ENCODE data around the gene NDC1.
"Not testable (repeated sequence)": the region's sequence is repeated elsewhere in the genome, so short reads cannot be mapped to it uniquely, and the experiment has no call there.

NDC1 gene

GRCh38 chr1:53837924-53838653, at the start of gene NDC1:
Gene NDC1 (minus strand): TSS chr1:53838296. CDS start chr1:53838261, 35 bp downstream.
- peak within 1 kb of the TSS; percentile 95 for H3K9ac ChIP-seq
- peak within 1 kb of the TSS; percentile 65 for H3K4me2 ChIP-seq
- H4K20me1 ChIP-seq (ENCODE audit: insufficient read depth) = 0 out of 2 replicates have a peak, but pooled peaks cover 4% of the 10 kb centered on the region
- peaks cover 21% of the 10 kb centered on the region for H3K4me1 ChIP-seq (ENCODE audit: low read depth, poor library complexity, severe bottlenecking)
- no peaks in the 10 kb centered on the region for H3K27me3 ChIP-seq (ENCODE audit: insufficient read depth, low read depth)
- TF ChIP-seq CTCF (conservative IDR thresholded peaks at IDR 0.05; ENCODE audit: low read depth, low read length) = no peak; the same call in none of the 2 replicates
- peak within 1 kb of the TSS; percentile 89 for H3K4me3 ChIP-seq (IDR thresholded peaks at IDR 0.05; ENCODE audit: insufficient read depth, low read depth, low read length)
- peak within 1 kb of the TSS; percentile 96 for H3K27ac ChIP-seq
- peaks cover 4% of the 10 kb centered on the region; the same call in 1 of the 2 replicates for H3K36me3 ChIP-seq (ENCODE audit: insufficient read depth)
- H2AFZ ChIP-seq (ENCODE audit: low read depth) = peak within 1 kb of the TSS; percentile 75
- peaks cover 49% of the 10 kb centered on the region for H3K79me2 ChIP-seq (ENCODE audit: insufficient read depth, low read depth)

GRCh38 chr1:53883600-53883999, 45.5 kb upstream of the NDC1 start:
- not testable (repeated sequence) for H3K36me3 ChIP-seq (ENCODE audit: insufficient read depth); H3K79me2 ChIP-seq (ENCODE audit: insufficient read depth, low read depth); H3K4me3 ChIP-seq (IDR thresholded peaks at IDR 0.05; ENCODE audit: insufficient read depth, low read depth, low read length); H3K9ac ChIP-seq; H3K27me3 ChIP-seq (ENCODE audit: insufficient read depth, low read depth); H3K4me1 ChIP-seq (ENCODE audit: low read depth, poor library complexity, severe bottlenecking); H4K20me1 ChIP-seq (ENCODE audit: insufficient read depth); H3K27ac ChIP-seq; H3K4me2 ChIP-seq; H2AFZ ChIP-seq (ENCODE audit: low read depth)

- H3K4me3 ChIP-seq (IDR thresholded peaks at IDR 0.05; ENCODE audit: insufficient read depth, low read depth, low read length); H4K20me1 ChIP-seq (ENCODE audit: insufficient read depth); H3K27me3 ChIP-seq (ENCODE audit: insufficient read depth, low read depth); H3K27ac ChIP-seq; H3K9ac ChIP-seq; H3K4me2 ChIP-seq; H3K4me1 ChIP-seq (ENCODE audit: low read depth, poor library complexity, severe bottlenecking); H3K36me3 ChIP-seq (ENCODE audit: insufficient read depth); H3K79me2 ChIP-seq (ENCODE audit: insufficient read depth, low read depth); H2AFZ ChIP-seq (ENCODE audit: low read depth): not testable (repeated sequence)
These were observed 43.8 kb upstream of the NDC1 start for GRCh38 chr1:53881853-53882252.

- no peak overlapping the region for H3K4me3 ChIP-seq (IDR thresholded peaks at IDR 0.05; ENCODE audit: insufficient read depth, low read depth, low read length)
- no peaks in the 10 kb centered on the region for H3K4me1 ChIP-seq (ENCODE audit: low read depth, poor library complexity, severe bottlenecking)
- TF ChIP-seq CTCF (conservative IDR thresholded peaks at IDR 0.05; ENCODE audit: low read depth, low read length) = peak; percentile 88
These were observed 40.5 kb upstream of the NDC1 start for GRCh38 chr1:53878492-53879105.

GRCh38 chr1:53875150-53875549, 37.1 kb upstream of the NDC1 start:
- not testable (repeated sequence) for H3K36me3 ChIP-seq (ENCODE audit: insufficient read depth)

More at GRCh38 chr1:53878492-53879105, 40.5 kb upstream of the NDC1 start:
- H3K4me2 ChIP-seq = no peak overlapping the region
- no peaks in the 10 kb centered on the region for H3K27me3 ChIP-seq (ENCODE audit: insufficient read depth, low read depth)
- H3K79me2 ChIP-seq (ENCODE audit: insufficient read depth, low read depth) = no peaks in the 10 kb centered on the region
- no peaks in the 10 kb centered on the region for H4K20me1 ChIP-seq (ENCODE audit: insufficient read depth)
- no peak overlapping the region for H3K9ac ChIP-seq
- no peak overlapping the region for H3K27ac ChIP-seq
- no peaks in the 10 kb centered on the region for H3K36me3 ChIP-seq (ENCODE audit: insufficient read depth)
- H2AFZ ChIP-seq (ENCODE audit: low read depth) = no peak overlapping the region

More at GRCh38 chr1:53875150-53875549, 37.1 kb upstream of the NDC1 start:
- not testable (repeated sequence) for H3K4me2 ChIP-seq; H3K27me3 ChIP-seq (ENCODE audit: insufficient read depth, low read depth); H3K9ac ChIP-seq; H2AFZ ChIP-seq (ENCODE audit: low read depth); H3K4me3 ChIP-seq (IDR thresholded peaks at IDR 0.05; ENCODE audit: insufficient read depth, low read depth, low read length); H3K4me1 ChIP-seq (ENCODE audit: low read depth, poor library complexity, severe bottlenecking); H3K79me2 ChIP-seq (ENCODE audit: insufficient read depth, low read depth); H3K27ac ChIP-seq; H4K20me1 ChIP-seq (ENCODE audit: insufficient read depth)

All from KMS-11 (cell line).